Measurements from ENCODE around the gene AGTPBP1. TPM values are rescaled to one million over a fixed set of nuclear protein-coding genes. Genes with fewer than 3 reads are reported as not detected.

AGTPBP1 gene
- total and polyA plus RNA-seq, 9 donors: 3.7 to 17.3 (median 11.8) TPM

- DNase-seq: no peak
- WGBS, 3 donors: 87 to 92% (median 90%) methylated on average over 5 of the region's 5 CpGs
- intact Hi-C loops (cut with DNase I): loop anchor here in 1 of 4 donors (5.0 kb wide), 1 partner anchor 46 kb away; no protein-coding TSS in a partner anchor
- Histone ChIP-seq H3K27me3 (no peaks in the 10 kb centered on the region), H3K4me1 (ENCODE audit: insufficient read depth) (no peaks in the 10 kb centered on the region), H3K27ac (no peak overlapping the region), H3K9me3 (no peaks in the 10 kb centered on the region), H3K4me3 (no peak overlapping the region), H3K36me3 (no peaks in the 10 kb centered on the region)
- no peak for TF ChIP-seq CTCF (IDR thresholded peaks at IDR 0.05)
- TF ChIP-seq POLR2A (IDR thresholded peaks at IDR 0.05): no peak
- TF ChIP-seq EP300 (IDR thresholded peaks at IDR 0.05): no peak
Observed at GRCh38 chr9:85716031-85716877, 25.5 kb downstream of the AGTPBP1 start.

- Histone ChIP-seq H3K27ac (no peak overlapping the region), H3K36me3 (no peaks in the 10 kb centered on the region), H3K4me1 (ENCODE audit: insufficient read depth) (no peaks in the 10 kb centered on the region), H3K4me3 (no peak overlapping the region), H3K27me3 (no peaks in the 10 kb centered on the region), H3K9me3 (no peaks in the 10 kb centered on the region)
- intact Hi-C loops (cut with DNase I): loop anchor here in 1 of 4 donors (5.0 kb wide), 1 partner anchor 47 kb away; no protein-coding TSS in a partner anchor
- 76 to 84% (median 80%) methylated on average over 2 of the region's 2 CpGs for WGBS, 3 donors
- no peak for TF ChIP-seq POLR2A (IDR thresholded peaks at IDR 0.05)
- TF ChIP-seq EP300 (IDR thresholded peaks at IDR 0.05): no peak
- TF ChIP-seq CTCF (IDR thresholded peaks at IDR 0.05): no peak
- DNase-seq: no peak
Observed at GRCh38 chr9:85715587-85715986, 26.2 kb downstream of the AGTPBP1 start.

- no peaks in the 10 kb centered on the region for H3K4me1 ChIP-seq (ENCODE audit: insufficient read depth)
- no peak overlapping the region for H3K27ac ChIP-seq
- DNase-seq: no peak
- H3K4me3 ChIP-seq: no peak overlapping the region
- 51 to 74% (median 68%) methylated on average over 2 of the region's 2 CpGs for WGBS, 3 donors
- H3K36me3 ChIP-seq: no peaks in the 10 kb centered on the region
- intact Hi-C loops (cut with DNase I): no loop called here
- TF ChIP-seq EP300 (IDR thresholded peaks at IDR 0.05) (no peak), CTCF (IDR thresholded peaks at IDR 0.05) (no peak), POLR2A (IDR thresholded peaks at IDR 0.05) (no peak)
- no peaks in the 10 kb centered on the region for H3K9me3 ChIP-seq
- H3K27me3 ChIP-seq: no peaks in the 10 kb centered on the region
Observed at GRCh38 chr9:85713897-85714296, 27.9 kb downstream of the AGTPBP1 start.

- no peaks in the 10 kb centered on the region for H3K4me1 ChIP-seq (ENCODE audit: insufficient read depth)
- H3K27me3 ChIP-seq: no peaks in the 10 kb centered on the region
- WGBS, 3 donors: 94 to 96% (median 95%) methylated on average over 2 of the region's 2 CpGs
- TF ChIP-seq EP300 (IDR thresholded peaks at IDR 0.05) (no peak), CTCF (IDR thresholded peaks at IDR 0.05) (no peak), POLR2A (IDR thresholded peaks at IDR 0.05) (no peak)
- no peak for DNase-seq
- no peaks in the 10 kb centered on the region for H3K36me3 ChIP-seq
- intact Hi-C loops (cut with DNase I): no loop called here
- H3K9me3 ChIP-seq: no peaks in the 10 kb centered on the region
- H3K27ac ChIP-seq: no peak overlapping the region
- H3K4me3 ChIP-seq: no peak overlapping the region
Observed at GRCh38 chr9:85704744-85705143, 37.0 kb downstream of the AGTPBP1 start.
